Measurements from ENCODE around the gene SERPINA4.

GRCh38 chr14:94583557-94583956 lies 22.3 kb downstream of the SERPINA4 start:
- TF ChIP-seq EZH2 (IDR thresholded peaks at IDR 0.05; ENCODE audit: low read depth, unreplicated experiment) (no peak), CTCF (conservative IDR thresholded peaks at IDR 0.05; ENCODE audit: low read depth in 2 of 2) (no peak), POLR2AphosphoS5 (IDR thresholded peaks at IDR 0.05; ENCODE audit: low read depth) (no peak), CREB1 (CRISPR knock-in tag; IDR thresholded peaks at IDR 0.05; ENCODE audit: low read depth) (no peak), REST (IDR thresholded peaks at IDR 0.05; ENCODE audit: unreplicated experiment) (no peak), EZH2phosphoT487 (IDR thresholded peaks at IDR 0.05; ENCODE audit: unreplicated experiment) (no peak), ZNF462 (CRISPR knock-in tag; IDR thresholded peaks at IDR 0.05) (no peak), ZNF114 (CRISPR knock-in tag; IDR thresholded peaks at IDR 0.05) (no peak), STAT1 (IDR thresholded peaks at IDR 0.05; ENCODE audit: unreplicated experiment) (no peak), JUNB (IDR thresholded peaks at IDR 0.05; ENCODE audit: unreplicated experiment) (no peak)

Measured in GM23338 (cell line).